Measurements from ENCODE around the gene SLC12A3. TPM values are rescaled to one million over a fixed set of nuclear protein-coding genes. Genes with fewer than 3 reads are reported as not detected.

SLC12A3 gene
- total RNA-seq, 3 donors from 2014 or later (not counting 1 experiment from before 2014, with no cell fraction given): not detected

GRCh38 chr16:56871172-56871593 lies 6.2 kb downstream of the SLC12A3 start:
- DNase-seq: no peak
- H3K4me3 Mint-ChIP-seq: no peak overlapping the region
- peaks cover 7% of the 10 kb centered on the region in 2 donors for H3K4me1 Mint-ChIP-seq
- ATAC-seq: no peak
- H3K9me3 ChIP-seq (ENCODE audit: control insufficient read depth, insufficient read depth, low read length): no peaks in the 10 kb centered on the region
- H3K27me3 ChIP-seq (ENCODE audit: control insufficient read depth, insufficient read depth, low read length): no peaks in the 10 kb centered on the region
- H3K36me3 Mint-ChIP-seq: no peaks in the 10 kb centered on the region
- H3K4me1 ChIP-seq (ENCODE audit: control insufficient read depth, insufficient read depth, low read length): peaks cover 12% of the 10 kb centered on the region
- H3K27ac Mint-ChIP-seq: no peak overlapping the region
- H3K9me3 Mint-ChIP-seq: no peaks in the 10 kb centered on the region
- peaks cover 0 to 2% of the 10 kb centered on the region in 2 donors for H3K27me3 Mint-ChIP-seq (ENCODE audit: low read depth in 2 of 2)
- H3K4me3 ChIP-seq (ENCODE audit: low read length): no peak overlapping the region
- intact Hi-C loops (cut with micrococcal nuclease): no loop called here
- no peak overlapping the region for H3K27ac ChIP-seq (ENCODE audit: low read length)
- 73% methylated on average over 5 of the region's 7 CpGs for WGBS (ENCODE audit: insufficient coverage)
- H3K36me3 ChIP-seq (ENCODE audit: control insufficient read depth, insufficient read depth, low read length): no peaks in the 10 kb centered on the region
- no peak for TF ChIP-seq CTCF (IDR thresholded peaks at IDR 0.05)

GRCh38 chr16:56872863-56873391 lies 7.9 kb downstream of the SLC12A3 start:
- H3K27ac ChIP-seq (ENCODE audit: low read length): no peak overlapping the region
- ATAC-seq: no peak

GRCh38 chr16:56874800-56875199 lies 9.8 kb downstream of the SLC12A3 start:
- Histone ChIP-seq H3K4me1 (ENCODE audit: control insufficient read depth, insufficient read depth, low read length) (peaks cover 4% of the 10 kb centered on the region), H3K36me3 (ENCODE audit: control insufficient read depth, insufficient read depth, low read length) (no peaks in the 10 kb centered on the region), H3K27me3 (ENCODE audit: control insufficient read depth, insufficient read depth, low read length) (no peaks in the 10 kb centered on the region), H3K27ac (ENCODE audit: low read length) (no peak overlapping the region), H3K9me3 (ENCODE audit: control insufficient read depth, insufficient read depth, low read length) (no peaks in the 10 kb centered on the region), H3K4me3 (ENCODE audit: low read length) (no peak overlapping the region)
- H3K27ac Mint-ChIP-seq: no peak overlapping the region
- H3K27me3 Mint-ChIP-seq (ENCODE audit: low read depth in 2 of 2): no peaks in the 10 kb centered on the region
- DNase-seq: no peak
- no peaks in the 10 kb centered on the region for H3K9me3 Mint-ChIP-seq
- intact Hi-C loops (cut with micrococcal nuclease): no loop called here
- H3K4me3 Mint-ChIP-seq: no peak overlapping the region
- WGBS (ENCODE audit: insufficient coverage): 82% methylated on average over 9 of the region's 11 CpGs
- no peaks in the 10 kb centered on the region for H3K36me3 Mint-ChIP-seq
- ATAC-seq: no peak
- H3K4me1 Mint-ChIP-seq: no peaks in the 10 kb centered on the region
- no peak for TF ChIP-seq CTCF (IDR thresholded peaks at IDR 0.05)

More at GRCh38 chr16:56872863-56873391, 7.9 kb downstream of the SLC12A3 start:
- Histone ChIP-seq H3K9me3 (ENCODE audit: control insufficient read depth, insufficient read depth, low read length) (no peaks in the 10 kb centered on the region), H3K36me3 (ENCODE audit: control insufficient read depth, insufficient read depth, low read length) (no peaks in the 10 kb centered on the region), H3K4me3 (ENCODE audit: low read length) (no peak overlapping the region), H3K27me3 (ENCODE audit: control insufficient read depth, insufficient read depth, low read length) (no peaks in the 10 kb centered on the region), H3K4me1 (ENCODE audit: control insufficient read depth, insufficient read depth, low read length) (peaks cover 4% of the 10 kb centered on the region)
- WGBS (ENCODE audit: insufficient coverage): 69% methylated on average over 7 of the region's 10 CpGs
- H3K4me1 Mint-ChIP-seq: no peaks in the 10 kb centered on the region
- H3K27ac Mint-ChIP-seq: no peak overlapping the region
- TF ChIP-seq CTCF (IDR thresholded peaks at IDR 0.05): no peak
- no peak for DNase-seq
- no peaks in the 10 kb centered on the region for H3K9me3 Mint-ChIP-seq
- no peaks in the 10 kb centered on the region for H3K27me3 Mint-ChIP-seq (ENCODE audit: low read depth in 2 of 2)
- H3K36me3 Mint-ChIP-seq: no peaks in the 10 kb centered on the region
- no peak overlapping the region for H3K4me3 Mint-ChIP-seq
- intact Hi-C loops (cut with micrococcal nuclease): no loop called here

GRCh38 chr16:56876048-56876447 lies 11.0 kb downstream of the SLC12A3 start:
- no peak overlapping the region for H3K4me3 ChIP-seq (ENCODE audit: low read length)
- Mint-ChIP-seq H3K4me3 (no peak overlapping the region), H3K36me3 (no peaks in the 10 kb centered on the region), H3K27ac (no peak overlapping the region), H3K9me3 (no peaks in the 10 kb centered on the region), H3K4me1 (no peaks in the 10 kb centered on the region), H3K27me3 (ENCODE audit: low read depth in 2 of 2) (no peaks in the 10 kb centered on the region)
- ATAC-seq (no peak), DNase-seq (no peak)
- no peak overlapping the region for H3K27ac ChIP-seq (ENCODE audit: low read length)
- WGBS (ENCODE audit: insufficient coverage): 88% methylated on average over 4 of the region's 4 CpGs
- no peaks in the 10 kb centered on the region for H3K36me3 ChIP-seq (ENCODE audit: control insufficient read depth, insufficient read depth, low read length)
- no peaks in the 10 kb centered on the region for H3K27me3 ChIP-seq (ENCODE audit: control insufficient read depth, insufficient read depth, low read length)
- intact Hi-C loops (cut with micrococcal nuclease): no loop called here
- TF ChIP-seq CTCF (IDR thresholded peaks at IDR 0.05): no peak
- no peaks in the 10 kb centered on the region for H3K9me3 ChIP-seq (ENCODE audit: control insufficient read depth, insufficient read depth, low read length)
- H3K4me1 ChIP-seq (ENCODE audit: control insufficient read depth, insufficient read depth, low read length): peaks cover 4% of the 10 kb centered on the region

All from natural killer cell (primary cell).